RPMI7951 (cell line): ENCODE measurements around the gene CD151. TPM values are rescaled to one million over a fixed set of nuclear protein-coding genes. Genes with fewer than 3 reads are reported as not detected.

Experiments
- DNase-seq: peaks from one replicate; pipeline ENCODE4 v3.0.0-alpha.2; 2012; ENCODE audit warnings: low read depth
- total RNA-seq: library from RNA; depleted of rRNA; stranded (reverse); fragments of >200 nt; shearing (Covaris generic); gene quantifications from 2 replicates; pipeline ENCODE4 v1.2.3, GENCODE V29; 2014; rRNA removed

Gene CD151
- total RNA-seq, 1 experiment from 2014 or later = 302 TPM

DNA sequence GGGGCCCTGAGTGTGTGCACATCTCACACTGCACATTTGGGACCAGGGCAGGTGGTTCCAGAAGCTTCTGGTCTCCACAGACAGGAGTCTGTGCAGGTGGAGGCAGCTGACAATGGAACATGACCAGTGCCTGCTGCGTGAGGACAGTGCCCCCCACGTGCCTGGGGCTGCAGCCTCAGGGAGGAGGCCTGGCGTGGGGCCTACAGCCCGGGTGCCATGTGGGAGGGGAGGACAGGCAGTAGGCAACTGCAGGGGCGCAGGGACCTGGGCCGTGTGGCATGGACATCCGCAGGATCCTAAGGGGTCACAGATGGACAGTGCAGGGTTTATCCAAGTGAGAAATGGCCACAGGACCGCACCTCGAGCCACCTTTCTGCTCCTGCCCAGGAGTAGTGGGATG, 38.7 kb downstream of the CD151 start:
- DNase-seq = no peak

GRCh38 chr11:872799-873198, 40.0 kb downstream of the CD151 start:
- no peak for DNase-seq

GRCh38 chr11:873706-874105, 41.0 kb downstream of the CD151 start:
- no peak for DNase-seq

DNA sequence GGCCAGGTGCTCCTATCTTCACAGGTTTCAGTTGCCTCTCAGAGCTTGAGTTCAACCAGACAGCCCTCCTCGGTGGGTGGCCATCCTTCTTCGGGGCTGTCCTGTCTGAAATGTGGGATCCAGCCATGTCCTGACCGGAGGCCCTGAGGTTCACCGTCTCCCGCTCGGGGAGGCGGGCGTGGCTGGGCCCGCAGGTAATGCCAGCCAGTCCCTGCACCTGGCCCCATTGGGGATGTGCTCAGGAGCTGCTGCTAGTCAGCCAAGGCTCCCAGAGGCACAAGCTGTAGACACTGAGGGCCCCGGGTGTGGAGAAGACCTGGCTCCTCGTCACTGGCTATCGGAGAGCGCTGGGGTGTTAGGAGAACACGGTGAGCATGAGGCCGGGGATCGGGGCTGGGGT, 42.5 kb downstream of the CD151 start:
- DNase-seq = no peak

GRCh38 chr11:875769-876301, 43.1 kb downstream of the CD151 start:
- DNase-seq = no peak

DNA sequence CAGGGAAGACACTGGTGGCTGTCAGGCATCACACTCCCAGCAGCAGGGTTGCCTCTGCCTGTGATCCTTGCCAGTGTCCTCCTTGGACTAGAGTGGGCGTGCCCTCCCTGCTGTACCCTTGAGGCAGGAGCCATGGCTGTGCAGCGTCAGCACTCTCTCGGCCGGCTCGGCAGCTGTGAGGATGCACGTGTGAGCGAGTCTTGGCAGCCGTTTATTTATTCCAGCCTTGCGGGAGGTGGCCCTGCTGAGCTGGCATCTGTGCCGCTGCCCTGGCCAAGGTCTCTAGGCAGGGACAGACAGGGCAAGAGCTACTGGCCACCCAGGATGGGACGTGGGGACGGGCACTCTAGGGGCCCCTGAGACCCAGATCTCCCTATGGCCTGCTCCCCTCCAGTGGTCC, 43.8 kb downstream of the CD151 start:
- peak; percentile 13 for DNase-seq

GRCh38 chr11:877565-877964, 44.8 kb downstream of the CD151 start:
- DNase-seq = no peak

DNA sequence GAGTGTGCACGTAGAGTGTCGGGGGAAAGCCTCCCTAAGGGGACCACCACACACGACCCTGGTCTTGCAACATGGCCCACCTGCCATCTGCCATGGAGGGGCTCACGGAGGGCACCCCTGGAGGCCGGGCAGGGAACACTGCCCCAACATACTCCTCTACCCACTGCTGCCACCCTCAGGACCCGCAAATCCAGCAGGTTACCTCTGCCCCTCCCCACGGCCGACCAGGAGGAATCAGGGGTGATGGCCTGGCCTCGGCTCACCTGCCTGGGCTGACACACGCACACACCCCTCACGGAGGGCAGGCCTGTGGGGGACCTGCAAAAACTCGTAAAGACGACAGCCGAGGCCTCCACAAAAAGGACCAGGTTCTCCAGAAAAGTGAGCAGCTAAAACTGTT, 47.7 kb downstream of the CD151 start:
- no peak for DNase-seq

DNA sequence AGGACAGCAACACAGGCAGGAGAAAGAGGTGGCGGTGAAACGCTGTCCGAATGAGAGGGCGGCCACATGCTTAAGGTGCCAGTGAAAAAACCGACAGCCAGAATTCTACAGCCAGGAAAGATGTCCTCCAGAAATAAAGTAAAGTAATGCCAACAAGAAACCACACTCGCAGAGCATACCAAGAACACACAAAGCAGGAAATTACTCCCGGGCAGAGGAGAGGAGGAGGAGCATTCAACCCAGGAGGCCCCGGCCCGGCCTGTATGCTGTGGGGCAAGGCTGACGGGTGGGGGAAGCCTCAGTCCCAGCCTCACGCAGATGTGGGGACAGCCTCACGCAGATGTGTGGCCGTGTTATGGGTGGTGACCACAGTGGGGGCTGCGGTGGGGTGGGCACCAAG, 49.8 kb downstream of the CD151 start:
- DNase-seq = no peak

- DNase-seq = no peak
Observed at GRCh38 chr11:883527-883926, 50.8 kb downstream of the CD151 start.

DNA sequence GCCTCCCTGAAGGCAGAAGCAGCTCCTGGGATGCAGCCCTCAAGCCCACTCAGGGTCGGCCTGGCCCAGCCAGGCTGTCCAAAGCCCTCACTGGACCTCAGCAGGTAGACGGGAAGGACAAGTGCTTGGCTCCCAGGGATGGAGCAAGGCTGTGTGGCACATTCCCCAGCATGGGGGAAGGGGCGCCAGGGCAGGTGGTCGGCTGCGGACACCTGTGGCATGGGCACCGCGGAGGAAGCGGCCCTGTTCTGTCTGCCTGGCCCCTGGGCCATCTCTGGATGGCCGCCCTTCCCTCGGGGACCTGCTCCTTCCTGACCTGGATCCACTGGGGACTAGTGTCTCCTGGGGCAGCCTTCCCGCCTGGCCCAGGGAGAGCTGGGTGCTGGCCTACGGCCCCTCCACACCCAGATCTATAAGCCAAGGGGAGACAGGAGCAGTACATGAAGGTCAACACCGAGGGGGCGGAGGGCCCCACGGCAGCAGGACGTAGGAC, 51.9 kb downstream of the CD151 start:
- DNase-seq = no peak

GRCh38 chr11:886568-886967, 53.8 kb downstream of the CD151 start:
- no peak for DNase-seq

GRCh38 chr11:887589-887988, 54.8 kb downstream of the CD151 start:
- DNase-seq = no peak

Other genes starting within 250 kb of the CD151 start
- gene IRF7, start 217.0 kb upstream of the CD151 start, total RNA-seq = 4.7 and 5.1 TPM in 2 replicates
- gene CDHR5, start 208.0 kb upstream of the CD151 start, total RNA-seq = not detected in 2 replicates
- gene SCT, start 205.8 kb upstream of the CD151 start, total RNA-seq = not detected in 2 replicates
- not detected in 2 replicates for gene DRD4, start 195.7 kb upstream of the CD151 start, total RNA-seq
- 15.4 and 23.8 TPM in 2 replicates for gene DEAF1, start 137.7 kb upstream of the CD151 start, total RNA-seq
- 15.6 and 18.6 TPM in 2 replicates for gene TMEM80, start 137.1 kb upstream of the CD151 start, total RNA-seq
- 3.4 and 5.7 TPM in 2 replicates for gene EPS8L2, start 126.7 kb upstream of the CD151 start, total RNA-seq
- 166 and 168 TPM in 2 replicates for gene TALDO1, start 85.5 kb upstream of the CD151 start, total RNA-seq
- 19.8 and 23.5 TPM in 2 replicates for gene GATD1, start 55.5 kb upstream of the CD151 start, total RNA-seq
- 0.12 TPM in 1 of 2 replicates, not detected in the other for gene CEND1, start 42.9 kb upstream of the CD151 start, total RNA-seq
- 9.5 and 12.7 TPM in 2 replicates for gene SLC25A22, start 34.7 kb upstream of the CD151 start, total RNA-seq
- 4.9 and 5.4 TPM in 2 replicates for gene PIDD1, start 27.7 kb upstream of the CD151 start, total RNA-seq
- 886 and 920 TPM in 2 replicates for gene RPLP2, start 23.0 kb upstream of the CD151 start, total RNA-seq
- gene PNPLA2, start 14.0 kb upstream of the CD151 start, total RNA-seq = 9.4 and 10.5 TPM in 2 replicates
- gene CRACR2B, start 5.0 kb upstream of the CD151 start, total RNA-seq = 1.8 and 2.5 TPM in 2 replicates
- 167 and 183 TPM in 2 replicates for gene POLR2L, start 9.6 kb downstream of the CD151 start, total RNA-seq
- 95.2 and 137 TPM in 2 replicates for gene TSPAN4, start 9.9 kb downstream of the CD151 start, total RNA-seq
- gene CHID1, start 77.9 kb downstream of the CD151 start, total RNA-seq = 41.2 and 43.3 TPM in 2 replicates
- 28.4 and 31.9 TPM in 2 replicates for gene AP2A2, start 92.9 kb downstream of the CD151 start, total RNA-seq
- under 0.01 and 0.10 TPM in 2 replicates for gene MUC6, start 203.8 kb downstream of the CD151 start, total RNA-seq
- gene MUC2, start 241.9 kb downstream of the CD151 start, total RNA-seq = not detected in 2 replicates